HUDEP-2 (cell line): ENCODE measurements around the gene TGIF2.
"Not testable (repeated sequence)": the region's sequence is repeated elsewhere in the genome, so short reads cannot be mapped to it uniquely, and the experiment has no call there.

Experiments used
- DNase-seq, 76 experiments: peaks; one replicate each; lab custom pipeline; 2025; ENCODE audit not compliant: unreplicated experiment in 76 of 76; lab: John Stamatoyannopoulos, UW

TGIF2 gene

GRCh38 chr20:36607586-36608387 is 34.4 kb downstream of the TGIF2 start:
- no peak for DNase-seq

- not testable (repeated sequence) for DNase-seq
Observed at GRCh38 chr20:36608388-36608728, 35.0 kb downstream of the TGIF2 start.

GRCh38 chr20:36611625-36612024 is 38.2 kb downstream of the TGIF2 start:
- DNase-seq = no peak

- no peak for DNase-seq
Observed at GRCh38 chr20:36613974-36614373, 40.6 kb downstream of the TGIF2 start.

GRCh38 chr20:36614781-36615557 is 41.6 kb downstream of the TGIF2 start:
- DNase-seq = no peak

- no peak for DNase-seq
Observed at GRCh38 chr20:36620917-36621316, 47.5 kb downstream of the TGIF2 start.

GRCh38 chr20:36623444-36623843 is 50.0 kb downstream of the TGIF2 start:
- no peak for DNase-seq

- peak in 70 of 76 experiments; percentile 7 to 84 (median 44) for DNase-seq
Observed at GRCh38 chr20:36624068-36624943, 50.9 kb downstream of the TGIF2 start.

GRCh38 chr20:36624944-36625324 is 51.5 kb downstream of the TGIF2 start:
- DNase-seq = no peak

GRCh38 chr20:36628076-36628475 is 54.7 kb downstream of the TGIF2 start:
- no peak for DNase-seq

GRCh38 chr20:36629719-36630681 is 56.6 kb downstream of the TGIF2 start:
- no peak for DNase-seq

GRCh38 chr20:36631646-36632045 is 58.2 kb downstream of the TGIF2 start:
- no peak for DNase-seq

- no peak for DNase-seq
Observed at GRCh38 chr20:36632147-36632486, 58.7 kb downstream of the TGIF2 start.

GRCh38 chr20:36632487-36633284 is 59.3 kb downstream of the TGIF2 start:
- no peak for DNase-seq

GRCh38 chr20:36633285-36633772 is 59.9 kb downstream of the TGIF2 start:
- DNase-seq = no peak

- DNase-seq = no peak
Observed at GRCh38 chr20:36634342-36634741, 60.9 kb downstream of the TGIF2 start.

GRCh38 chr20:36638876-36639400 is 65.5 kb downstream of the TGIF2 start:
- DNase-seq = not testable (repeated sequence)

- DNase-seq = no peak
Observed at GRCh38 chr20:36641506-36641843, 68.1 kb downstream of the TGIF2 start.

- no peak for DNase-seq
Observed at GRCh38 chr20:36642136-36642535, 68.7 kb downstream of the TGIF2 start.
